GM20431 (cell line): ENCODE results near the gene WDSUB1.

Source experiments
- in situ Hi-C: fragments of 300-500 bp; cut with MseI, MboI; formaldehyde crosslinking; loops from one replicate; pipeline ENCODE4 v1.15.0; 2020; ENCODE audit warnings: low sequenced_read_pairs; ENCODE audit not compliant: unreplicated experiment

Gene WDSUB1

DNA sequence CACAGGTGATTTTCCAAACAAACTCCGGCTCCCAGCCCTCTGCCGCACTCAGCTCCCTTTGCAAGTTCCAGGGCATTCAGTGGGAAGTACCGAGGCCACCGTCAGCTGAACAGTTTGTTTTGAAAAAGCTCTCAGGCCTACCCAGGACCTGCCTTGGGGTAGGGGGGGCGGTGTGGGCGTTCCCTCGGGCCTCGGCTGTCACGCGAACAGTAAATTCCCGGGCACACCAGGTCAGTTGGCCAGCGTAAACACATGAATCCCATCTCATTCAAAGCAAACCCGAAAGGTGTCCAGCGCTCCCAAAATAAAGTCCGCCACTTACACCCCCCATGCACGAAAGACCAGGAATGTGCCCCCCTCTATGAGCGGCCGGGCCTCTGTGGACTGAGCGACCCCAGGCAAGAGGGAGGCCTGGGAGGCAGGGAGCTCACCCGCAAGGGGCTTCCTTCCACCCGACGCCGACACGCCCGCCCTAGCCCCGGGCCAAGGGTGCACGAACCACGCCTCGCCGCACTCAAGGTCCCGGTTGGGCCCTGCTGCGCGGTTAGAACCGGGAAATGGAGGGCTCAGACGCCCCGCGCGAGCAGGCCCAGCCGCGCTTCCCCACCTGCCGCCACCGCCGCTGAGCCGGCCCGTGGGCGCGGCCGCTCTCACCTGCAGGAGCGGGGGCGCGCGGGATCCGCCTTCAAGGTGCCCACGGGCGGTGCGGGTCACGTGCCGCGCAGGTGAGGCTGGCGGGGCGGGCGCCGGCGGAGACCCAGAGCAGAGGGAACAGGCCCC, at the start of gene WDSUB1:
TSS of gene WDSUB1 (minus strand) at position 775 of the 780 bp plus-strand sequence. CDS start 3,634 bp downstream, outside the sequence.
- in situ Hi-C loops: no loop called here

- in situ Hi-C loops: no loop called here
These were observed 40.2 kb upstream of the WDSUB1 start for GRCh38 chr2:159326569-159327255.

DNA sequence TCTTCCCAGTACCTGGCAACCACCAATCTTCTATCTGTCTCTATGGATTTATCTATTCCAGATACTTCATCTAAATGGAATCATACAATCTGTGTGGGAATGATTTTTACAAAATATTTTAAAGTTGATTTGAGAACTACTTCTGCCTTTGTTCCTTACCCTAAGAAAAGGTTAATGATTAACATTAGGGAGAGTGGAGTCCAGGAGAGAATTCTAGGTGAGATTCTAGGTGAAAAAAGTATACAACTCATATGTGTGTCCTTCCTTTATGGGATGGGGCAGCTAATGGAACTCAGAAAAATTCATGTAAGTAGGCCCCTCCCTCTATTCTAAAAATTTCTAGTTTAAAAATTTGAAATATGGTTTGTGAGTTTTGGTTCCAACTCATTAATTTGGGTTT, 35.9 kb upstream of the WDSUB1 start:
- in situ Hi-C loops: no loop called here

- in situ Hi-C loops: no loop called here
These were observed 31.0 kb upstream of the WDSUB1 start for GRCh38 chr2:159317392-159318088.

DNA sequence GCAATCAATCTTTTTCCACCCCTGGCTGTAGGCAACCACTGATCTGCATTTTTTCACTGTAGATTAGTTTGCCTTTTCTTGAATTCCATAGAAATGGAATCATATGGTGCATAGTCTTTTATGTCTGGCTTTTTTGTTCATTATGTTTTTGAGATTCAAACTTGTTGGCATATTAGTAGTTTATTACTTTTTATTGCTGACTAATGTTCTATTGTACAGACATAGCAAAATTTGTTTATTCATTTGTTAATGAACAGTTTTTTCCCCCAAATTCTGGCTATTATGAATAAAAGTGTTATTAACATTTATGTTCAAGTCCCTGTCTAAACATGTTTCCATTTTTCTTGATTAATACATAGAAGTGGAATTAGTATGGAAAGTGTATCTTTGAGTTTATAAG, 21.4 kb upstream of the WDSUB1 start:
- in situ Hi-C loops: no loop called here

DNA sequence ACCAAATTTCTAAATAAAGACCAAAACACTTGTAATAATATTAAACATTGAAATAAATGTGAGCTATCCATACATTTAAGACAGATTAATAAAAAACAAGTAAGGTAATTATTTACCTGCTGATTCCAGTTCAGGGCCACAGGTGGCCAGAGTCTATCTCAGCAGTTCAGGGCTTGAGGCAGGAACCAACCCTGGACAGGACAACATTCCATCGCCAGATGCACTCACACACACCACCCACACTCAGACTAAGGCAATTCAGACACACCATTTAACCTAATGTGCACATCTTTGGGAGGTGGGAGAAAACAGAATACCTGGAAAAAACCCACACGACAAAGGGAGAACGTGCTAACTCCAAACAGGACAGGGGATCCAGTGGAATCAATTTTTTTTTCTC, 14.1 kb upstream of the WDSUB1 start:
- in situ Hi-C loops: no loop called here

- in situ Hi-C loops: no loop called here
These were observed 12.5 kb upstream of the WDSUB1 start for GRCh38 chr2:159298967-159299366.

- in situ Hi-C loops: no loop called here
These were observed 10.7 kb upstream of the WDSUB1 start for GRCh38 chr2:159297042-159297707.

DNA sequence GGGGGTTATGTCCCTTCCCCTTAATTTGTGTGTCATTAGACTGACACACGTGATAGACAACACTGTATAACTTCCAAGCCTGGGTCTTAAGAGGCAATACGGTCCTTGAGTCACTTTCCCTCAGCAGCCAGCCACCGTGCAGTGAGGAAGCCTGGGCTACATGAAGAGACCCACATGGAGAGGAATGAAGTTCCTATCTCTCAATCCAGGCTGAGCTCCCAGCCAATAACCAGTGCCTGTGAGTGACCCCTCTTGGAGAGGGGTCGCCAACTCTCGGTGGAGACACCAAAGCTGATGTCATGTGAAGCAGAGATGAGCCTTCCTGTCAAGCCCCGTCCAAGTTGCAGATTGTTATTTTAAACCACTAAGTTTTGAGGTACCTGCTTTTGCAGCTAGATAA, 5.7 kb upstream of the WDSUB1 start:
- in situ Hi-C loops: no loop called here

GRCh38 chr2:159290289-159290907, 3.9 kb upstream of the WDSUB1 start:
- in situ Hi-C loops: no loop called here

- in situ Hi-C loops: no loop called here
These were observed 1.2 kb upstream of the WDSUB1 start for GRCh38 chr2:159287733-159288132.

GRCh38 chr2:159286709-159287441, 372 bp upstream of the WDSUB1 start:
- in situ Hi-C loops: no loop called here

DNA sequence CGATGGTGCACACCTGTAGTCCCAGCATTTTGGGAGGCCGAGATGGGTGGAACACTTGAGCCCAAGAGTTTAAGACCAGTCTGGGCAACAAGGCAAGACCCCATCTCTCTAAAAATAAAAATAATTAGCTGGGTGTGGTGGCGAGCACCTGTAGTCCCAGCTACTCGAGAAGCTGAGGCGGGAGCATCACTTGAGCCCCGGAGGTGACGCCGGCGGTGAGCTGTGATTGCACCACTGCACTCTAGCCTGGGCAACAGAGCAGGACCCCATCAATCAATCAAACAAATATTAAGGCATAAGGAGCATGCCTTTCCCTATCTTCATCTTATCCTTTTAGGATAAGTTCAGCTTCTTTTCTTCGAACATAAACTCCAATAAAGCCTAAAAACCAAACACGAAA, 1.1 kb downstream of the WDSUB1 start:
- in situ Hi-C loops: no loop called here

- in situ Hi-C loops: no loop called here
These were observed 3.0 kb downstream of the WDSUB1 start for GRCh38 chr2:159283529-159283928.

GRCh38 chr2:159281002-159281401, 5.5 kb downstream of the WDSUB1 start:
- in situ Hi-C loops: no loop called here

DNA sequence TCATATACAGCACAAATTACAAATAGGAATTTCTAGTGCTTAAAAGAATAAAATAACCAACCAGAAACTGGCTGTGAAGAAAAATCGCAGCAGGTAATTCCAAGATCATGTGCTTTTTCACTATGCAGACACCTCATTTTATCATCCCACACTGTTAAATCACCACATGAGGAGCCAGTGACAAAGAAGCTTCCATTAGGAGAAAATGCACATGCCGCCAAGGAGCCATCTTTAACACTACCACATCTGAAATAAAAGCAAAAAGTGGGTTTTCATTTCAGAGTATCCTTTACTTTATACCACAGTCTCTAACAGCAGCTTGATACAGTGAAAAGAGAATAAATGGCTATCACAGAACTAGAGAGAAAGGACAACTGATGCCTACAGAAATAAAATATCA, 6.8 kb downstream of the WDSUB1 start:
- in situ Hi-C loops: no loop called here

- in situ Hi-C loops: no loop called here
These were observed 11.4 kb downstream of the WDSUB1 start for GRCh38 chr2:159275111-159275510.

- in situ Hi-C loops: no loop called here
These were observed 14.3 kb downstream of the WDSUB1 start for GRCh38 chr2:159272156-159272555.

DNA sequence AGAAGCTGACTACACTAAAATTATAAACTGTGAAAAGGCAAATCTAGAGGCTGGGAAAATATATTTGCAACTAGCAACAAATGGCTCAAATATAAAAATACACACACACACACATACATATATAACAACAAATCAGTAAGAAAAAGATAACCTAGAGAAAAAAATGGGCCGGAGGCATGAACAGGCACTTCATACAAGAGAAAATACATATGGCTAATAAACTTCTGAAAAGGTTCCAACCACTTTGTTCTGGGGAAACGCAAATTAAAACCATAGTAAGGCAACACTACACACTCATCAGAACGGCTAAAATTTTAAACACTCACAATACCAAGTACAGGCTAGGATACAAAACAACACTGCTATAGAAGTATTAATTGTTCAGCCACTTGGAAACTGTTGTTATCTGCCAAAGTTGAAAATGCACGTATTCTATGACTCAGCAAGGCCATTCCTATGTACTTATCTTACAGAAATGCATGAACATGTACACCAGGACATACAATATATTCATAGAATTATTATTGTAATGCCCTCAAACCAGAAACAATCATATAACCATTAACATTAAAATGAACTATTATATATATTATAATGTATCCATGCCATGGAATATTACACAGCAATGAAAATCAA, 15.6 kb downstream of the WDSUB1 start:
- in situ Hi-C loops: no loop called here
